Measurements from ENCODE around the gene OR4M1.
"Not testable (repeated sequence)": the region's sequence is repeated elsewhere in the genome, so short reads cannot be mapped to it uniquely, and the experiment has no call there.

DNA sequence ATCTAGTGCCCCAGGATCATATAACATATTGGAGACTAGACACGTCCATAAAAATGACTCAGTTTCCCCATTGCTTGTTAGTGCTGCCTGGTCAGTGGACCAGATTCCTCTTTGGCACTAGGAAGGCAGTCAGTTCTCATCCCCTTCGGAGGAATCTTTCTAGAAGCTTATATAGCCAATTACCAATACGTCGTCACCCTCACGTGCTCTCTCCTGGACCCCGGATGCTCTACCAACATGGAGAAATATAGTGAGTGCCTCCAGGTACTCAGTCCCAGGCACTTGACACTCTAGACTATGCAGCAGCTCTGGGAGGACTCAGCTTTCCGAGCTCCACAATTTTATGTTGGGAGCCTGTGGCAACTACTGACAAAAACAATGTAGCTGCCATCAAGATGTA lies 14.8 kb downstream of the OR4M1 start:
- TF ChIP-seq, protein P1, sequence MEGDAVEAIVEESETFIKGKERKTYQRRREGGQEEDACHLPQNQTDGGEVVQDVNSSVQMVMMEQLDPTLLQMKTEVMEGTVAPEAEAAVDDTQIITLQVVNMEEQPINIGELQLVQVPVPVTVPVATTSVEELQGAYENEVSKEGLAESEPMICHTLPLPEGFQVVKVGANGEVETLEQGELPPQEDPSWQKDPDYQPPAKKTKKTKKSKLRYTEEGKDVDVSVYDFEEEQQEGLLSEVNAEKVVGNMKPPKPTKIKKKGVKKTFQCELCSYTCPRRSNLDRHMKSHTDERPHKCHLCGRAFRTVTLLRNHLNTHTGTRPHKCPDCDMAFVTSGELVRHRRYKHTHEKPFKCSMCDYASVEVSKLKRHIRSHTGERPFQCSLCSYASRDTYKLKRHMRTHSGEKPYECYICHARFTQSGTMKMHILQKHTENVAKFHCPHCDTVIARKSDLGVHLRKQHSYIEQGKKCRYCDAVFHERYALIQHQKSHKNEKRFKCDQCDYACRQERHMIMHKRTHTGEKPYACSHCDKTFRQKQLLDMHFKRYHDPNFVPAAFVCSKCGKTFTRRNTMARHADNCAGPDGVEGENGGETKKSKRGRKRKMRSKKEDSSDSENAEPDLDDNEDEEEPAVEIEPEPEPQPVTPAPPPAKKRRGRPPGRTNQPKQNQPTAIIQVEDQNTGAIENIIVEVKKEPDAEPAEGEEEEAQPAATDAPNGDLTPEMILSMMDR (IDR thresholded peaks at IDR 0.05), result not testable (repeated sequence)
- TF ChIP-seq POLR2A (IDR thresholded peaks at IDR 0.05), result not testable (repeated sequence)
